GM19324 (cell line): ENCODE data around the gene CHFR.
"Not testable (repeated sequence)": the region's sequence is repeated elsewhere in the genome, so short reads cannot be mapped to it uniquely, and the experiment has no call there.

Source experiments
- ATAC-seq: cut with Tn5 transposase; IDR thresholded peaks from one replicate; pipeline ENCODE4 v1.9.1; 2021; ENCODE audit warnings: mild to moderate bottlenecking, moderate library complexity; ENCODE audit not compliant: unreplicated experiment, low FRiP score

Gene CHFR, protein sequence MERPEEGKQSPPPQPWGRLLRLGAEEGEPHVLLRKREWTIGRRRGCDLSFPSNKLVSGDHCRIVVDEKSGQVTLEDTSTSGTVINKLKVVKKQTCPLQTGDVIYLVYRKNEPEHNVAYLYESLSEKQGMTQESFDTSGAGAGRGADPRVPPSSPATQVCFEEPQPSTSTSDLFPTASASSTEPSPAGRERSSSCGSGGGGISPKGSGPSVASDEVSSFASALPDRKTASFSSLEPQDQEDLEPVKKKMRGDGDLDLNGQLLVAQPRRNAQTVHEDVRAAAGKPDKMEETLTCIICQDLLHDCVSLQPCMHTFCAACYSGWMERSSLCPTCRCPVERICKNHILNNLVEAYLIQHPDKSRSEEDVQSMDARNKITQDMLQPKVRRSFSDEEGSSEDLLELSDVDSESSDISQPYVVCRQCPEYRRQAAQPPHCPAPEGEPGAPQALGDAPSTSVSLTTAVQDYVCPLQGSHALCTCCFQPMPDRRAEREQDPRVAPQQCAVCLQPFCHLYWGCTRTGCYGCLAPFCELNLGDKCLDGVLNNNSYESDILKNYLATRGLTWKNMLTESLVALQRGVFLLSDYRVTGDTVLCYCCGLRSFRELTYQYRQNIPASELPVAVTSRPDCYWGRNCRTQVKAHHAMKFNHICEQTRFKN

DNA sequence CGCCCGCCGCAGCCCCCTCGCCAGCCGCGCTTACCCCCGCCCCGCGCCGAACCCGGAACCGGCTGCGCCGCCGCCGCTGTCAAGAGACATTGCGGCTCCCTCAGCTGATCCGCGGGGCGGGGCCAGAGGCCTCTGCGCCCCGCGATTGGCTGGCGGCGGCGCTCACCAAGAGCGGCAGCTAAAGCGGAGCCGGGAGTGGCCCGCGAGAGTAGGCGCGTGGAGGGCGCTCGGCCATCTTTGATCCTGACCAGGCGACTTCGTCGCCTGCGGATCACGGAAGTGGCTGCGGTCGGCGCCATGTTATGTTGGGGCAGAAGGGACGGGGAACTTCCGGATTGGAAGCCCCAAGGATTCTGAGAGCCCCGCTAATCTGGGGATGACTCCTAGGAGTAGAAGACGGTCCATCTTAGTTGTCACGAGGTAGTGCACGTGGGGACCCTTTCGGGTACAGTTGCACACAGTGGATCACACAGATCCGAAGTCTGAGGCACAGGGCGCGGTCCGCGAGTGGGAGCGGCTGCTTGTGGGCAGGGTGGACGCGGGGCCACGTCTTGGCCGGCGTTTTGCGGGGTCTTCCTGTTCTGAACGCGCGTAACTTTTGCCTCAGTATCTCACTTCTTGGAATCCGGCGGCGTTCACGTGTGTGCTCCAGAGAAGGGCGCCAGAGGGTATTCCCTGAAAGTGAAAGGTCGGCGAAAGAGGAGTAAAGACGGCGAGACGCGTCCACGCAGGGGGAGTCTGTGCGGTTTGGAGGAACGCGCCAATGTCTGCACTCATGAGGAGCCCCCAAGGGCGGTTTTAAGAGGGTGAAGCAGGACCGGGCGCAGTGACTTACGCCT lies at the start of gene CHFR:
Gene CHFR, minus strand, starts transcription at position 93 of the 839 bp plus-strand sequence. CDS start 277 bp downstream, outside the sequence.
- peak; percentile 99 for ATAC-seq

DNA sequence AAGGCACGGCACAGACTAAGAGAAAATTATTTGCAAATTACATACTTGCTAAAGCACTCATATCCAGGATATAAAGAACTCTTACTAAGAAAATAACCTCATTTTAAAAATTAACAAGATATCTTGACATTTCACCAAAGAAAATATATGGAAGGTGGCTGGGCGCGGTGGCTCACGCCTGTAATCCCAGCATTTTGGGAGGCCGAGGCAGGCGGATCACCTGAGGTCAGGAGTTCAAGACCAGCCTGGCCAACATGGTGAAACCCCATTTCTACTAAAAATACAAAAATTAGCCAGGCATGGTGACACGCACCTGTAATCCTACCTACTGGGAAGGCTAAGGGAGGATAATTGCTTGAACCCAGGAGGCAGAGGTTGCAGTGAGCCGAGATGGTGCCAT lies 49.5 kb upstream of the CHFR start:
- ATAC-seq: not testable (repeated sequence)

DNA sequence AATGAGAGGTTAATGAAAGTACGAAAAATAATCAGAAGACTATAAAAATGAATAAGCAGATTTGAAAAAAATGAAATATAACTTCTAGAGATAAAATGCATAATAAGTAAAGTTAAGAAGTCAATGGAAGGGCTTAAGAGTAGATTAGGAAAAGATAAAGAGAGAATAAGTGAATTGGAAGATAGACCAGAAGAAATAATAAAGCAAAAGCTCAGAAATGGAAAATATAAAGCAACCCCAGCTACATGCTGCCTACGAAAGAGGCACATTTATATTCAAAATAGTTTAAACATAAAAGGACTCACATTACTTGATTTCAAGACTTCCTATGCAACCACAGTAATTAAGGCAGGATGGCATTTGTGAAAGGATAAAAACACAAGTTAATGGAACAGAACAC lies 48.8 kb upstream of the CHFR start:
- ATAC-seq: no peak

DNA sequence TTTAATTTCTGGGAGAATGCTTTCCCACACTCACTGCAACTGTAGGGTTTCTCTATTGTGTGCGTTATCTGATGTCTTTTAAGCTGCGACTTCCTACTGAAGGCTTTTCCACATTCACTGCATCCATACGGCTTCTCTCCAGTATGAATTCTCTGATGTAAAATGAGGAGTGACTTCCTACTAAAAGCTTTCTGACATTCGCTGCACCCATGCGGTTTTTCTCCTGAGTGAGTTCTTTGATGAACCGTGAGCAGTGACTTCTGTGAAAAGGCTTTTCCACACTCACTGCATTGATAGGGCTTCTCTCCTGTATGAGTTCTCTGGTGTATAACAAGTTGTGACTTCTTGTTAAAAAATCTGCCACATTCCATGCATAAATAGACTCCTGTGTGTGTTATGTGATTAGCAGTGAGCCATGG lies 39.0 kb upstream of the CHFR start:
- no peak for ATAC-seq

DNA sequence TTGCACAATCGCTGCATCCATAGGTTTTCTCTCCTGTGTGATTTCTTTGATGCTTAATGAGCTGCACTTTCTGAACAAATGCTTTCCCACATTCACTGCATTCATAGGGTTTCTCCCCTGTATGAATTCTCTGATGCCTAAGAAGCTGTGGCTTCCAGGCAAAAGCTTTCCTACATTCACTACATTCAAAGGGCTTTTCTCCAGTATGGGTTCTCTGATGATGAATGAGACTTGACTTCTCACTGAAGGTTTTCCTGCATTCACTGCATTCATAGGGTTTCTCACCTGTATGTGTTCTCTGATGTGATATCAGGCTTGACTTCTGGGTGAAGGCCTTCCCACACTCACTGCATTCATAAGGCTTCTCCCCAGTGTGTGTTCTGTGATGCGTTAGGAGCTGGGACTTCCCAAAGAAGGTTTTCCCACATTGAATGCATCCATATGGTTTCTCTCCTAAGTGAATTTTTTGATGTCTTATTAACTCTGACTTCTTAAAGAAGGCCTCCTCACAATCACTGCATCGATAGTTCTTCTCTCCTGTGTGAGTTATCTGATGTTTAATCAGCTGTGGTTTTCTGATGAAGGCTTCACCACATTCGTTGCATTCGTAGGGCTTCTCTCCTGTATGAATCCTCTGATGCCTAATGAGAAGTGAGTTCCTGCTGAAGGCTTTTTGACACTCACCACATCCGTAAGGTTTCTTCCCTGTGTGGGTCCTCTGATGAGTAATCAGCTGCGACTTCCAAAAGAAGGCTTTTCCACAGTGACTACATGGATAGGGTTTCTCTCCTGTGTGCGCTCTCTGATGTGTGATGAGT lies 38.4 kb upstream of the CHFR start:
- no peak for ATAC-seq

DNA sequence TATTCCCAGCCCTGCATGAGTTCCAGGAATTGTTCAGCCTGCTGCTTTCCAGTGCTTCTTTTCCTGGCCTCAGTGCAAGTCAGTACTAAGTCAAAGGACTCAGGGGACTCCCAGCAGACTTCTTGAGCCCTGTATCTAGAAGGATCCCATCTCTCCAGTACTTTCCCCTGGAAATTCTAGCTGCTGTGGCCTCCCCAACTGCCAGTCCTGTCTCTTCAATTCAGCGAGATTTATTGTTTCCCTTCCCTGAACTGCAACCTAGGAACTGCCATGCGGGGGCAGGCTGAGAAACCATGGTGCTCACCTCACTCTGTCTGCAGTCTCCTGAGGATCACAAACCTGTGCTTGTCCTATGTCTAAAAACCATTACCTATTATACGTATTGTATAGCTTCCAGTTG lies 37.0 kb upstream of the CHFR start:
- no peak for ATAC-seq

DNA sequence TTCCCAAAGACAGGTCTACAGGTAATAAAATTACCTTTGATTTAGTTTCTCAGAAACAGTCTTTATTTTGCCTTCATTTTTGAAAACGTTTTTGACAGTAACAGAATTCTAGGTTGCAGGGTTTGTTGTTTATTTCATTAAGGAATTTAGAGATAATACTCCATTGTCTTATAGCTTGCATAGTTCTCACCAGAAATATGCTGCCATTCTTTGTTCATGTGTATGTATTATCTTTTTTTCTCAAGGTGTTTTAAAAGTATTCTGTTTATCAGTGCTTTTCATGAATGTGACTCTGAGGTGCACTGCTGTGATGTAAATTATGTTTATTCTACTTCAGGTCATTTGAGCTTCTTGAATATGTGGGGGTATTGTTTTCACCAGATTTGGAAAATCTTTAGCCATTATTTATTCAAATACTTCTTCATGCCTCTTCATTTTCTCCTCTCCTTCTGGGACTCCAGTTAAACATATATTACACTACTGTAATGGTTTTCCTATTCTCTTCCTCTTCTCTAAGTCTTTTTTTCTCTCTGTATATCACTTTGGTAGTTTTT lies 36.0 kb upstream of the CHFR start:
- no peak for ATAC-seq

DNA sequence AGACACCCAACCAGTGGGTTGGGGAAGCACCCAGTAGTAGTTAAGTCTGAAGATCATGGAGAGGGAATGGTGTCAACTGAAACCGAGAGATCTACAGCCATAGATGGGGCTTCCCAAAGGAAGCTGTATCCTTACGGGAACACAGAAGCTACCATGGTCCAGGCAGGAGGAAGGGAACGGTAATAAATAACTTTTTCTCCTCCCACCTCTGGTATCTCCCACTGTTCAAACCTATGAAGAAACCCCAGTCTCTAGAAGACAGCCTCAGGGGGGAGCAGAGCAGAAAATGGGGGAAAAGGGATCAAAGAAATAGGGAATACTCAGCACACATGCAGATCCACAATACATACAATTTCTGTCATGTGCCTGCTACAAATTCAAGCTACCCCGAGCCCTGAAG lies 35.3 kb upstream of the CHFR start:
- no peak for ATAC-seq

DNA sequence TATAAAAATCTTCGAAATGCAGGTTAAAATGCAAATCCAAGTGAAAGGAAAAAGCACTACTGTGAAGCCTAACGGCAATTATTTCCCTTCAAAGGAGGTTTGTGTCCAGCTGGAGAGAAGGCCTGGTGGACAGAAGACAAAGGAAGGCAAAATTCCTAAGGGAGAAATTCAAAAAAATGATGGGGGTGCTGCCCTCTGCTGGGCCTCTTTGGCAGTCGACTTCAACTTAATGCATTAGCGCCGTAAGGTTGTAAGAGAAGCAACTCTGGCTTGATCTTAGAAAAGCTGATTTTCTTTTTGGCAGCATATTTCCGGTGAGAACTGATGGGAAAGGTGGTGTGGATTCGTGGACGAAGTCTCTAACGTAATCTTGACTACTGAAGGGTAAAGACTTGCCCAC lies 34.3 kb upstream of the CHFR start:
- ATAC-seq: no peak

DNA sequence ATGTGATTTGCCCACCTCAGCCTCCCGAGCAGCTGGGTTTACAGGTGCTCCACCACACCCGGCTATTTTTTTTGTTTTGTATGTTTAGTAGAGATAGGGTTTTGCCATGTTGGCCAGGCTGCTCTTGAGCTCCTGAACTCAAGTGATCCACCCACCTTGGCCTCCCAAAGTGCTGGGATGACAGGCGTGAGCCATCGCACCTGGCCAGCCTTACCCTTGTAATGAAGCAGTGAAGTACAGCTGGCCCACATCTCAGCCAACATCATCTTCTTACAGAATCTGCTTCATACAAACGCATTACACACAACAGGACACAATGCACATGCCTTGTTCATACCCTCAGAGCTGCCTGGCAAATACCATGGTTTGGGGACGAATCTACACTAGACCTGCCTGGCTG lies 31.3 kb upstream of the CHFR start:
- ATAC-seq: no peak

DNA sequence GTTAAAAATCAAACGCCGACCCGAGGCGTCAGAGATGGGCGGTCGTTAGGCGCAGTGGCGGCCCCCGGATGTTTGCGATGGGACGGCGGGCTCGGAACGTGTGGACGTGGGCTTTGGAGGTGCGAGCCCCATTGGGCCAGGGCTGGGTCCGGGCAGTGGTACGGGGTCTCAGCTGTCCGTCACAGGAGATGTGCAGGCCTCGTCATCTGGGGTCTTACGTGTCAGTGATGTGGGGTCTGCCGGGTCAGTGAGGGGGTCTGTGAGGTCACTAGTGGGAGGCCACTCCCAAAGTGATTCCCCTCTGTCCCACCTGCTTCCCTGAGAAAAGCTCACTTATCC lies 21.6 kb upstream of the CHFR start:
- no peak for ATAC-seq

DNA sequence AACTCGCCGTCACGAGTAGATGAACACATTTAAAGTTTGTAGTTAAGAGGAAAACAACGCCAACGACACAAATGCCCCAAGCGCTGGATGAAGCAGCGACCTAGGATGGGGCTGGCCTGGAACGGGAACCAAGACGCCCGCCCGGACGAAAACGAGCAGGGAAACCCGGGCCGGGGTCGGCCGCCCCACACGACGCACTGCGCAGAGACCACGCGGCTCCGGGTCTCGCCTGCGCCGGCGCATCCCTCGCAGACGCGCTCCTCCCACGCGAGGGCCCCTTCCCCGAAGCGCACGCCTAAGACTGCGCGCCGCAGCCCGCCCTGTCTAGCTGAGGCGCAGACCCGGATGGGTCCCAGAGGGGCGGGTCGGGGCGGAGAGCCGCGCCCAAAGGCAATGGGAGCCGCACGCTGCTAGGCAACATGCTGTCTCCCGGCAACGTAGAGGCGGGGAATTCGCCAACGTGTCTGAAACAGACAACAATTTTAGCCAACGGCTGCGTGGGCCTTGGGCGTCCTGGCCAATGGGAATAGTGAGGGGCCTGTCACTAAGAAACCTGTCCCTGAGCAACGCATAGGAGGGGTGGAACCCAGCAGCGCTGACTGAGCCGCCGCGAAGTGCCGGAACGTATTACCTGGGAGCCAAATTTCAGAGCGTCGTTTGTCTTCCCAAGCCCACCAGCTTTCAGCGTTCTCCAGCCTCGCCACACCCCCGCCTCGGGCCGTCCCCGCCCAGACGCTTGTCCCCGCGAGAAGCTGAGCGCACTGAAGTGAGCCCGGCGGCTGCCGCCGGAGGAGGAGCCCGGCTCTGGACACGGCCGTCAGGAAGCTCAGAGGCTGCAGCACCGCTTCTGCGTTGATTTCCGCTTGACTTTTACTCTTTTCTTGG lies 21.0 kb upstream of the CHFR start:
- peak; percentile 90 for ATAC-seq

DNA sequence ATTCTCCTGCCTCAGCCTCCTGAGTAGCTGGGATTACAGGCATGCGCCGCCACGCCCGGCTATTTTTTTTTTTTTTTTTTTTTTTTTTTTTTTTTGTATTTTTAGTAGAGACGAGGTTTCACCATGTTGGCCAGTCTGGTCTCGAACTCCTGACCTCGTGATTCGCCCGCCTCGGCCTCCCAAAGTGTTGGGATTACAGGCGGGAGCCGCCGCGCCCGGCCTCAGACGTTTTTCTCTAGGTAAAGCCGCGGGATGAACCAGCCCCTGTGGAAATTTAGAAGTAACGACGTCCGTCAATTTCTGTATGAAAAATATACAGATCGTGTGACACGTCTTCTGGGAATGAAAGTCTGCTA lies 20.4 kb upstream of the CHFR start:
- not testable (repeated sequence) for ATAC-seq

DNA sequence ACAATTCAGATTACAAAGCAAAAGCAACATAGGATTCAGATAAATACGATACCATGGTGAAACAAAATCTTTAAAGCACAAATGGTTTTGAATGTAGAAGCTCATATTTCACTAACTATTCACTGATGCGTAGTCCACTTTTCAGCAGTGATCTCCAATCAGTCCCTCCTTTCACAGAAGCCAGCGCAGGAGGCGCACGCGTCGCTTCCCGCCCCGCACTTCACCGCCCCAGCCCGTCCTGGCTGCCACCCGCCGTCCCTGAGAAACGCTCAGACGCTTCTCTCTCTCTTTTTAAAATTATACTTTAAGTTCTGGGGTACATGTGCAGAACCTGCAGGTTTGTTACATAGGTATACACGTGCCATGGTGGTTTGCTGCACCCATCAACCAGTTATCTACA lies 19.8 kb upstream of the CHFR start:
- ATAC-seq: no peak

DNA sequence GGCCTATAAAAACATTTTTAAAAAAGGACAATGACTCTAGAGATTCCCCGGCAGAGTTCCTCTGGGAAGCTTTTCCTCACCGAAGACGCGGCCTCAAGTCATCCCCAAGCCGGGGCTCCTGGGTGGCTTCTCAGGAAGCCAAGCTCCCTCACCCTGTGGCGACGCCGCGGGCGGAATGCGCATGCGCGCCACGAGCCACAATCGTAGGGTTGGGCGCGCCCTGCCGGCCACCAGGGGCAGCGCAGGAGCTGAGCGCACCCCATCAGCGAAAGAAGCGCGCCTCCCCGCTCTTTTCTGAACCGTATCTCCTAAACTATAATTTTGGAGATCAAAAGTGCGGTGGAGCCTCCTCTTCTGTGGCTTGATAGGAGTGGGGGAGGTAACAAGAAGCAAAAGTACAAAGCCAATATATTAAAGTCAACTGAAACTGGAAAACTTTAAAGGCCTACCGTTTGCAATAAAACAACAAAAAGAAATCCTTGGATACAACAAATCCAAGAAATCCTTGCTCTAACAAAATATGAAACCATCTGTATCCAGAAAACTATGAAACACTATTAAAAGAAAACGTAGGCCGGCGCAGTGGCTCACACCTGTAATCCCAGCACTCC lies 17.4 kb upstream of the CHFR start:
- no peak for ATAC-seq

DNA sequence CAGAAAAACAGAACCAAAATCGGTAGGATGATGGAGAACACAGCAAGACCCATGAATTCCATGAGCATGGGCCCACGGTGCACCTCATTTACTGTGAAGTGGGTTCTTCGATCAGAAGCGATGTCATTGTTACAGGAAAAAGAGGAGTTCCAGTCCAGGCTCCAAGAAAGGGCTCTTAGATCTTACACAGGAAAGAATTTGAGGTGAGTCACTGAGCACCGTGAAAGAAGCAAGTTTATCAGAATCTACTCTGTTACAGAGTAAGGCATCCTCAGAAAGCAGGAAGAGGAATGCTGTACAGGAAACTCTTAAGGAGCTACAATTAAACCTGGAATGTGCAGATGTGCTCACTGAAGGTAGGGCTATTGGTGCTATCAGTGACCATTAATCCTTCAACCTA lies 11.6 kb upstream of the CHFR start:
- no peak for ATAC-seq

DNA sequence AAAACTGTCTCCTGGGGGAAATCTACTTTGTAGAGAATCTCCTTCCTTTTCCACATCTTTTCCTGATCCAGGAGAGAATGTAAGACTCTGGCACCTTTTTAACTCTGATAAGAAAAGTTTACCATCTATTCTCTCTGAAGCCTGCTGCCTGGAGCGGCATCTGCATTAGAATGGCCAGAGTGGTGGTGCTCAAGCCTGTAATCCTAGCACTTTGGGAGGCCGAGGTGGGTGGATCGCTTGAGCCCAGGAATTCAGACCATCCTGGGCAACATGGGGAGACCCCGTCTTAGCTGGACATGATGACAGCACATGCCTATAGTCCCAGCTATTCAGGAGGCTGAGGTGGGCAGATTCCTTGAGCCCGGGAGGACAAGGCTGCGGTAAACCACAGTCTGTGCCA lies 1.4 kb upstream of the CHFR start:
- ATAC-seq: no peak

DNA sequence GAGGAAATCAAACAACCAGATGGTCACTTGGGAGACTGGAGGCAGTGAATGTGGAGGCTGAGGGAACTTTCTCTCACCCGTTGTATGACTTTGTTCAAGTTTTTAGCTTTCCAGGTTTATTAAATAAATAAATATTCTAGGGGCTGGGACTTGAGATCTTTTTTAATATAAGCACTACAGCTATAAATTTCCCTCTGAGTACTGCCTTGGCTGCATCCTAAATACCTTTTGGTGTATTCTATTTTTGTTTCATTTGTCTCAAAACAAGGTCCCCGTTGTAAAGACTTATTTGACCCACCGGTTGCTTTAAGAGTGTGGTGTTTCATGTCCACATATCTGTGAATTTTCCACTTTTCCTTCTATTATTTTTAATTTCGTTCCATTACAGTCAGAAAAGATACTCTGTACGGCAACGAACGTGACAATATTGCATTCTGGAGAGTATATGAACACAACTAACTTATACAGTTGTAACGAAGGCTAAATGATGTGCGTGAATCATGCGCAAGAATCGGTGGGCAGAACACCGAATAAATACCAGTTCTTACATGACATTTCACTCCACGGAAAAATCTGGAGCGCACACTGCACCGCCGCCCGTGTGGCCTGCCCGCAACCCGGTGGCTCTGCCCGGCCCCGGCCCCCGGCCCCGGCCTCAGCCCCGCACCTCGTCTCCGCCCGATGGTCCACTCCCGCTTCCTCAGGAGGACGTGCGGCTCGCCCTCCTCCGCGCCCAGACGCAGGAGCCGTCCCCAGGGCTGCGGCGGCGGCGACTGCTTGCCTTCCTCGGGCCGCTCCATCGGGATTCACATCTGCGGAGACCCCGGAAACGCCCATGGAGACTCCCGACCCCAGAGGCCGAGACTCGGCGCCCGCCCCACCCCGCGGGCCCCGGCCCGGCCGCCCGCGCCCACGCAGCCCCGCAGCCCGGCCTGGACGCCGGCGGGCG lies 602 bp downstream of the CHFR start:
- ATAC-seq: peak; percentile 10
